HepG2 (cell line): Measurements from ENCODE around the gene GJD4. TPM values are rescaled to one million over a fixed set of nuclear protein-coding genes. Genes with fewer than 3 reads are reported as not detected.

Experiments used
- ARNT ChIP-seq: fragments of 450-650 bp; IDR thresholded peaks from 2 replicates; pipeline ENCODE4 v1.6.1; 2017
- MXD4 ChIP-seq: IDR thresholded peaks from 2 replicates; pipeline ENCODE4 v1.6.1; 2016; ENCODE audit warnings: mild to moderate bottlenecking, missing biosample characterization, missing genetic modification reagents
- RAD21 ChIP-seq: fragments of 450-650 bp; formaldehyde crosslinking; IDR thresholded peaks from 2 replicates; pipeline ENCODE4 v1.5.0; 2020; ENCODE audit warnings: mild to moderate bottlenecking
- SAP130 ChIP-seq: IDR thresholded peaks from 2 replicates; pipeline ENCODE4 v1.6.1; 2016; ENCODE audit warnings: low read depth
- SMARCC2 ChIP-seq: fragments of 450-650 bp; IDR thresholded peaks from 2 replicates; pipeline ENCODE4 v1.6.1; 2017; ENCODE audit warnings: antibody characterized with exemption, mild to moderate bottlenecking
- SMYD3 ChIP-seq: sonication (generic); formaldehyde crosslinking; IDR thresholded peaks from 2 replicates; pipeline ENCODE4 v1.8.1; 2023; ENCODE audit warnings: mild to moderate bottlenecking, missing genetic modification reagents
- SSRP1 ChIP-seq: IDR thresholded peaks from 2 replicates; pipeline ENCODE4 v1.6.1; 2016; ENCODE audit warnings: control low read depth
- TCF12 ChIP-seq, 2 experiments: fragments of 450-650 bp in 1 of 2; sonication (generic) in 1 of 2; formaldehyde crosslinking in 1 of 2; IDR thresholded peaks; 2 replicates each; pipeline versions ENCODE4 v1.6.1 to v1.8.0; 2017 to 2022; ENCODE audit warnings: antibody characterized with exemption in 1 of 2, mild to moderate bottlenecking in 1 of 2, missing genetic modification reagents in 1 of 2, moderate library complexity in 1 of 2
- YY1 ChIP-seq: IDR thresholded peaks from 2 replicates; pipeline ENCODE4 v1.6.1; 2011; ENCODE audit warnings: low read length, low read depth, moderate library complexity, mild to moderate bottlenecking; ENCODE audit not compliant: insufficient read depth, insufficient replicate concordance
- ZFP1 ChIP-seq: IDR thresholded peaks from 2 replicates; pipeline ENCODE4 v1.6.1; 2016
- ZNF292 ChIP-seq: sonication (generic); formaldehyde crosslinking; IDR thresholded peaks from 2 replicates; pipeline ENCODE4 v1.8.1; 2022; ENCODE audit warnings: mild to moderate bottlenecking, low read depth, missing genetic modification reagents, borderline replicate concordance
- ZNF3 ChIP-seq: IDR thresholded peaks from 2 replicates; pipeline ENCODE4 v1.7.0; 2017; ENCODE audit warnings: inconsistent platforms
- ZNF331 ChIP-seq: sonication (generic); formaldehyde crosslinking; IDR thresholded peaks from 2 replicates; pipeline ENCODE4 v1.4.0; 2020; ENCODE audit warnings: missing genetic modification reagents
- ZNF530 ChIP-seq: sonication (generic); formaldehyde crosslinking; IDR thresholded peaks from 2 replicates; pipeline ENCODE4 v1.5.0; 2020; ENCODE audit warnings: low read depth, mild to moderate bottlenecking, missing genetic modification reagents
- polyA plus RNA-seq, 8 experiments: library from polyadenylated mRNA; depleted of rRNA in 3 of 8; stranded (reverse) in 7 of 8; unstranded in 1 of 8; fragments of >200 nt; fragmentation: Illumina TruSeq in 4 of 8; extraction: Trizol in 4 of 8; gene quantifications; 2 replicates each; pipeline versions ENCODE4 v1.2.1 to v1.2.3, GENCODE V29; 2011 to 2016; ENCODE audit warnings: low read depth in 4 of 8, missing spikeins in 1 of 8, mixed read lengths in 1 of 8; ENCODE audit not compliant: insufficient read depth in 1 of 8
- total RNA-seq, 5 experiments: library from RNA; depleted of rRNA; stranded (reverse); fragments of >200 nt; fragmentation: Illumina TruSeq; extraction: Trizol; gene quantifications; 2 replicates each; pipeline ENCODE4 v1.2.3, GENCODE V29; 2016; ENCODE audit warnings: low read depth in 1 of 5
- TF ChIP-seq, protein P1 (sequence below): sonication (generic); formaldehyde crosslinking; IDR thresholded peaks from 2 replicates; pipeline ENCODE4 v1.8.0; 2022; ENCODE audit warnings: mild to moderate bottlenecking, missing genetic modification reagents
- TF ChIP-seq, protein P2 (sequence below): sonication (generic); formaldehyde crosslinking; IDR thresholded peaks from 2 replicates; pipeline ENCODE4 v1.4.0; 2020; ENCODE audit warnings: low read depth, mild to moderate bottlenecking, missing genetic modification reagents
- TF ChIP-seq, protein P3 (sequence below): sonication (generic); formaldehyde crosslinking; IDR thresholded peaks from 2 replicates; pipeline ENCODE4 v1.5.0; 2020; ENCODE audit warnings: mild to moderate bottlenecking, missing genetic modification reagents, borderline replicate concordance
- TF ChIP-seq, protein P4 (sequence below): sonication (generic); formaldehyde crosslinking; IDR thresholded peaks from 2 replicates; pipeline ENCODE4 v1.8.0; 2022; ENCODE audit warnings: missing genetic modification reagents, low read depth, mild to moderate bottlenecking, borderline replicate concordance
- TF ChIP-seq, protein P5 (sequence below): sonication (generic); formaldehyde crosslinking; IDR thresholded peaks from 2 replicates; pipeline ENCODE4 v1.4.0; 2020; ENCODE audit warnings: missing genetic modification reagents, low read depth, mild to moderate bottlenecking, borderline replicate concordance

Gene GJD4
- total and polyA plus RNA-seq, 2 of the 13 experiments (the other 11 are each of a cell fraction or from before 2014, with no cell fraction given), result not detected

DNA sequence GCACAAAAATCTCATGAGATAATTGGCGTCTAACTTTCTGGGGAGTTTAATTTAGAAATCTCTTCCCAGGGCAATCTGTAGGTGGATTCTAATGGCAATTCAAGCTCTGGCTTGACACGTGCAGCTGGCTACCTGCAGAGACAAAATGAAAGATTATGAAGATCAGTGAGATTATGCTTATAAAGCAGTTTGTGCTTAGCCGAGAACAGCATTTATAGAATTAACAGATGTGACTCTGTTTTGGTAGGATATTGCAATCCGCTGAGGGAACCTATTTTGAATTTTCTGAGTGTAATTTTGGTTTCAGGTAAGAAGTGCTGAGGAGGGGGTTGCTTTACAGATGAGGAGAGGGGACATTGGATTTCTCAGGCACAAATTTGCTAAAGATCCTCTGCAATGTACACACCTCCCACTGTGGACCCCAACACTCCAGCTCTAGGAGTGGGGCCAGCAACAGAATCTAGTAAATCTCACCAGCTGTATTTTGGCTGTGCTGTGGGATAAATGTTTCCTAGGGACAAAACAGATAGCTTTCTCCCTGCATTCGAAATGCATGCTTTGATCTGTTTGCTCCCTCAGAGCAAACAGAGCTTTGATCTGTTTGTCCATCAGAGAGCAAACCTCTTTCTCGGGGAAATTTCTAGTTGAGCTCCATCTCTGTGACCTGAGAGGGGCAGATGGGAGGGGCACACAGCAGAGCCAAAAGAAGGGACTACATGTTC lies 7.4 kb downstream of the GJD4 start (continued):
- TF ChIP-seq, protein P1, sequence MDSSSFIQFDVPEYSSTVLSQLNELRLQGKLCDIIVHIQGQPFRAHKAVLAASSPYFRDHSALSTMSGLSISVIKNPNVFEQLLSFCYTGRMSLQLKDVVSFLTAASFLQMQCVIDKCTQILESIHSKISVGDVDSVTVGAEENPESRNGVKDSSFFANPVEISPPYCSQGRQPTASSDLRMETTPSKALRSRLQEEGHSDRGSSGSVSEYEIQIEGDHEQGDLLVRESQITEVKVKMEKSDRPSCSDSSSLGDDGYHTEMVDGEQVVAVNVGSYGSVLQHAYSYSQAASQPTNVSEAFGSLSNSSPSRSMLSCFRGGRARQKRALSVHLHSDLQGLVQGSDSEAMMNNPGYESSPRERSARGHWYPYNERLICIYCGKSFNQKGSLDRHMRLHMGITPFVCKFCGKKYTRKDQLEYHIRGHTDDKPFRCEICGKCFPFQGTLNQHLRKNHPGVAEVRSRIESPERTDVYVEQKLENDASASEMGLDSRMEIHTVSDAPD, result no peak
- TF ChIP-seq RAD21 (CRISPR knock-in tag), result no peak
- TF ChIP-seq, protein P2, sequence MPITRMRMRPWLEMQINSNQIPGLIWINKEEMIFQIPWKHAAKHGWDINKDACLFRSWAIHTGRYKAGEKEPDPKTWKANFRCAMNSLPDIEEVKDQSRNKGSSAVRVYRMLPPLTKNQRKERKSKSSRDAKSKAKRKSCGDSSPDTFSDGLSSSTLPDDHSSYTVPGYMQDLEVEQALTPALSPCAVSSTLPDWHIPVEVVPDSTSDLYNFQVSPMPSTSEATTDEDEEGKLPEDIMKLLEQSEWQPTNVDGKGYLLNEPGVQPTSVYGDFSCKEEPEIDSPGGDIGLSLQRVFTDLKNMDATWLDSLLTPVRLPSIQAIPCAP (CRISPR knock-in tag), result no peak
- TF ChIP-seq ZNF292, result peak; percentile 48; the same call in 1 of the 2 replicates
- TF ChIP-seq ZNF530 (CRISPR knock-in tag), result no peak
- TF ChIP-seq SSRP1 (CRISPR knock-in tag), result no peak
- no peak for TF ChIP-seq YY1
- peak; percentile 60; the same call in 1 of the 2 replicates for TF ChIP-seq ZNF331 (CRISPR knock-in tag)
- no peak for TF ChIP-seq ZFP1
- TF ChIP-seq, protein P3, sequence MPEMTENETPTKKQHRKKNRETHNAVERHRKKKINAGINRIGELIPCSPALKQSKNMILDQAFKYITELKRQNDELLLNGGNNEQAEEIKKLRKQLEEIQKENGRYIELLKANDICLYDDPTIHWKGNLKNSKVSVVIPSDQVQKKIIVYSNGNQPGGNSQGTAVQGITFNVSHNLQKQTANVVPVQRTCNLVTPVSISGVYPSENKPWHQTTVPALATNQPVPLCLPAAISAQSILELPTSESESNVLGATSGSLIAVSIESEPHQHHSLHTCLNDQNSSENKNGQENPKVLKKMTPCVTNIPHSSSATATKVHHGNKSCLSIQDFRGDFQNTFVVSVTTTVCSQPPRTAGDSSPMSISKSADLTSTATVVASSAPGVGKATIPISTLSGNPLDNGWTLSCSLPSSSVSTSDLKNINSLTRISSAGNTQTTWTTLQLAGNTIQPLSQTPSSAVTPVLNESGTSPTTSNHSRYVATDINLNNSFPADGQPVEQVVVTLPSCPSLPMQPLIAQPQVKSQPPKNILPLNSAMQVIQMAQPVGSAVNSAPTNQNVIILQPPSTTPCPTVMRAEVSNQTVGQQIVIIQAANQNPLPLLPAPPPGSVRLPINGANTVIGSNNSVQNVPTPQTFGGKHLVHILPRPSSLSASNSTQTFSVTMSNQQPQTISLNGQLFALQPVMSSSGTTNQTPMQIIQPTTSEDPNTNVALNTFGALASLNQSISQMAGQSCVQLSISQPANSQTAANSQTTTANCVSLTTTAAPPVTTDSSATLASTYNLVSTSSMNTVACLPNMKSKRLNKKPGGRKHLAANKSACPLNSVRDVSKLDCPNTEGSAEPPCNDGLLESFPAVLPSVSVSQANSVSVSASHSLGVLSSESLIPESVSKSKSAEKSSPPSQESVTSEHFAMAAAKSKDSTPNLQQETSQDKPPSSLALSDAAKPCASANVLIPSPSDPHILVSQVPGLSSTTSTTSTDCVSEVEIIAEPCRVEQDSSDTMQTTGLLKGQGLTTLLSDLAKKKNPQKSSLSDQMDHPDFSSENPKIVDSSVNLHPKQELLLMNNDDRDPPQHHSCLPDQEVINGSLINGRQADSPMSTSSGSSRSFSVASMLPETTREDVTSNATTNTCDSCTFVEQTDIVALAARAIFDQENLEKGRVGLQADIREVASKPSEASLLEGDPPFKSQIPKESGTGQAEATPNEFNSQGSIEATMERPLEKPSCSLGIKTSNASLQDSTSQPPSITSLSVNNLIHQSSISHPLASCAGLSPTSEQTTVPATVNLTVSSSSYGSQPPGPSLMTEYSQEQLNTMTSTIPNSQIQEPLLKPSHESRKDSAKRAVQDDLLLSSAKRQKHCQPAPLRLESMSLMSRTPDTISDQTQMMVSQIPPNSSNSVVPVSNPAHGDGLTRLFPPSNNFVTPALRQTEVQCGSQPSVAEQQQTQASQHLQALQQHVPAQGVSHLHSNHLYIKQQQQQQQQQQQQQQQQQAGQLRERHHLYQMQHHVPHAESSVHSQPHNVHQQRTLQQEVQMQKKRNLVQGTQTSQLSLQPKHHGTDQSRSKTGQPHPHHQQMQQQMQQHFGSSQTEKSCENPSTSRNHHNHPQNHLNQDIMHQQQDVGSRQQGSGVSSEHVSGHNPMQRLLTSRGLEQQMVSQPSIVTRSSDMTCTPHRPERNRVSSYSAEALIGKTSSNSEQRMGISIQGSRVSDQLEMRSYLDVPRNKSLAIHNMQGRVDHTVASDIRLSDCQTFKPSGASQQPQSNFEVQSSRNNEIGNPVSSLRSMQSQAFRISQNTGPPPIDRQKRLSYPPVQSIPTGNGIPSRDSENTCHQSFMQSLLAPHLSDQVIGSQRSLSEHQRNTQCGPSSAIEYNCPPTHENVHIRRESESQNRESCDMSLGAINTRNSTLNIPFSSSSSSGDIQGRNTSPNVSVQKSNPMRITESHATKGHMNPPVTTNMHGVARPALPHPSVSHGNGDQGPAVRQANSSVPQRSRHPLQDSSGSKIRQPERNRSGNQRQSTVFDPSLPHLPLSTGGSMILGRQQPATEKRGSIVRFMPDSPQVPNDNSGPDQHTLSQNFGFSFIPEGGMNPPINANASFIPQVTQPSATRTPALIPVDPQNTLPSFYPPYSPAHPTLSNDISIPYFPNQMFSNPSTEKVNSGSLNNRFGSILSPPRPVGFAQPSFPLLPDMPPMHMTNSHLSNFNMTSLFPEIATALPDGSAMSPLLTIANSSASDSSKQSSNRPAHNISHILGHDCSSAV (CRISPR knock-in tag), result no peak
- TF ChIP-seq SAP130 (CRISPR knock-in tag), result no peak
- no peak for TF ChIP-seq ZNF3 (CRISPR knock-in tag)
- no peak for TF ChIP-seq TCF12 (IDR thresholded peaks at IDR 0.05)
- TF ChIP-seq TCF12 (CRISPR knock-in tag; IDR thresholded peaks at IDR 0.05), result no peak
- no peak for TF ChIP-seq ARNT
- TF ChIP-seq, protein P4, sequence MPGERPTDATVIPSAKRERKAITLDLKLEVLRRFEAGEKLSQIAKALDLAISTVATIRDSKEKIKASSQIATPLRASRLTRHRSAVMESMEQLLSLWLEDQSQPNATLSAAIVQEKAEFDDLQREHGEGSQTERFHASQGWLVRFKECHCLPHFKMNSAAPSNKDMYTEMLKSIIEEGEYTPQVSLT (CRISPR knock-in tag), result no peak
- no peak for TF ChIP-seq SMYD3 (CRISPR knock-in tag)
- TF ChIP-seq SMARCC2, result no peak
- TF ChIP-seq, protein P5, sequence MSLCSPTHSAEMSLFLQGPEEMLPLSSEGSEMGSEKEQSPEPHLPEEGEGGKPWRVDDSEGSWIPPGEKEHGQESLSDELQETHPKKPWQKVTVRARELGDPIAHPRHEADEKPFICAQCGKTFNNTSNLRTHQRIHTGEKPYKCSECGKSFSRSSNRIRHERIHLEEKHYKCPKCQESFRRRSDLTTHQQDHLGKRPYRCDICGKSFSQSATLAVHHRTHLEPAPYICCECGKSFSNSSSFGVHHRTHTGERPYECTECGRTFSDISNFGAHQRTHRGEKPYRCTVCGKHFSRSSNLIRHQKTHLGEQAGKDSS (CRISPR knock-in tag), result no peak
- no peak for TF ChIP-seq MXD4 (CRISPR knock-in tag)
